ENCODE results near the gene MTREX.

The MTREX gene

DNA sequence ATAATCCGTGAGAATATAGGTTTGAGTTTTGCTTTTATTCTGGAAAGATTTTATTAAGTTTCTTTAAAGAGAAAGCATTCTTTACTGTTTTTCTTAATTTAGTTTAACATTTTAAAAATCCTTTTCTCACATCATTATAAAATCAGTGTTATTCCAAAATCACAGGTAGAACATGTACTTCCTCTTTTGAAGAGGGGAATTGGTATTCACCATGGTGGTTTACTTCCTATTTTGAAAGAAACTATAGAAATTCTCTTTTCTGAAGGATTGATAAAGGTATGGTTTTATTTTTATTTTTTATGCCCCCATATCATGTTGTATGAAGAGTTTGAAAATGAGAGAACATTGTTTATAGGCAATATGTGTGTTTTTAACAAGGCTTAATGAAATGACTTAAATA lies 43.0 kb downstream of the MTREX start:
- Histone ChIP-seq H3K27me3 (replicated peaks) (no peaks in the 10 kb centered on the region), H3K4me3 (ENCODE audit: low read depth, low read length) (no peak overlapping the region), H3K27ac (no peak overlapping the region), H3K36me3 (replicated peaks) (peaks cover 59% of the 10 kb centered on the region)
- TF ChIP-seq, protein P1, sequence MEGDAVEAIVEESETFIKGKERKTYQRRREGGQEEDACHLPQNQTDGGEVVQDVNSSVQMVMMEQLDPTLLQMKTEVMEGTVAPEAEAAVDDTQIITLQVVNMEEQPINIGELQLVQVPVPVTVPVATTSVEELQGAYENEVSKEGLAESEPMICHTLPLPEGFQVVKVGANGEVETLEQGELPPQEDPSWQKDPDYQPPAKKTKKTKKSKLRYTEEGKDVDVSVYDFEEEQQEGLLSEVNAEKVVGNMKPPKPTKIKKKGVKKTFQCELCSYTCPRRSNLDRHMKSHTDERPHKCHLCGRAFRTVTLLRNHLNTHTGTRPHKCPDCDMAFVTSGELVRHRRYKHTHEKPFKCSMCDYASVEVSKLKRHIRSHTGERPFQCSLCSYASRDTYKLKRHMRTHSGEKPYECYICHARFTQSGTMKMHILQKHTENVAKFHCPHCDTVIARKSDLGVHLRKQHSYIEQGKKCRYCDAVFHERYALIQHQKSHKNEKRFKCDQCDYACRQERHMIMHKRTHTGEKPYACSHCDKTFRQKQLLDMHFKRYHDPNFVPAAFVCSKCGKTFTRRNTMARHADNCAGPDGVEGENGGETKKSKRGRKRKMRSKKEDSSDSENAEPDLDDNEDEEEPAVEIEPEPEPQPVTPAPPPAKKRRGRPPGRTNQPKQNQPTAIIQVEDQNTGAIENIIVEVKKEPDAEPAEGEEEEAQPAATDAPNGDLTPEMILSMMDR (IDR thresholded peaks at IDR 0.05; ENCODE audit: low read depth, low read length, missing control alignments): no peak
- in situ Hi-C loops (cut with HindIII; ENCODE audit: low pct_ligation_motif_present, low sequenced_read_pairs): no loop called here
- DNase-seq: no peak

DNA sequence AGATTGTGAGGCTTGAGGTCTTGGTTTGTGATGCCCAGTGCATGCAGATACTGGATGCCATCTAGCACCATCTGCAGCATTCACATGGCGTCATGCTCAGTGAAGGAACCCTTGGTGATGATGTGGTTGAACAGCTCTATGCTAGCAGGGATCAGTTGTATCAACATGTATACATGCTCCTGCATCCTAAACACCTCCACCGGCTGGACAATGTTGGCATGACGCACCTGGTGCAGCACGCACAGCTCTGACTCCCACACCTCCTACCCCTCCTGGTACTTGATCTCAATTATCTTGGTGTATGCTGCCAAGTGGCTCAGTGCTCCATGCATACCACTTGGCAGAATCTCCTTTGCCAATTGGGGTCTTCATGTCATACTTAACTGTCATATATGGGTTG lies 49.1 kb downstream of the MTREX start:
- in situ Hi-C loops (cut with HindIII; ENCODE audit: low pct_ligation_motif_present, low sequenced_read_pairs): no loop called here
- TF ChIP-seq, protein P1 (IDR thresholded peaks at IDR 0.05; ENCODE audit: low read depth, low read length, missing control alignments): no peak
- Histone ChIP-seq H3K27ac (no peak overlapping the region), H3K27me3 (replicated peaks) (no peaks in the 10 kb centered on the region), H3K4me3 (ENCODE audit: low read depth, low read length) (no peak overlapping the region), H3K36me3 (replicated peaks) (peaks cover 44% of the 10 kb centered on the region)
- no peak for DNase-seq

DNA sequence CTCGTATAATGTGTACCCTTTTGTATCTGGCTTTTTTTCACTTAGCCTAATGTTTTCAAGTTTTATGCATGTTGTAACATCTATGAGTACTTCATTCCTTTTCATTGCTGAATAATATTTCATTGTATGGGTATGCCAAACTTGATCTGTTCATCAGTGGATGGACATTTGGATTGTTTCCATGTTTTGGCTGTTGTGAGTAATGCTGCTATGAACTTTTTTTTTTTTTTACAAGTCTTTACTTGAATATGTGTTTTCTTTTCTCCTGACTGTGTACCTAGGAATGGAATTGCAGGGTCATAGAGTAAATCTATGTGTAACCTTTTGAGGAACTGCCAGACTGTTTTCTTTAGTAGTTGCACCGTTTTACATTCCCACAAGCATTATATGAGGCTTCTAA lies 52.4 kb downstream of the MTREX start:
- in situ Hi-C loops (cut with HindIII; ENCODE audit: low pct_ligation_motif_present, low sequenced_read_pairs): no loop called here
- Histone ChIP-seq H3K4me3 (ENCODE audit: low read depth, low read length) (no peak overlapping the region), H3K36me3 (replicated peaks) (peaks cover 21% of the 10 kb centered on the region), H3K27me3 (replicated peaks) (no peaks in the 10 kb centered on the region), H3K27ac (no peak overlapping the region)
- TF ChIP-seq, protein P1 (IDR thresholded peaks at IDR 0.05; ENCODE audit: low read depth, low read length, missing control alignments): no peak
- no peak for DNase-seq

DNA sequence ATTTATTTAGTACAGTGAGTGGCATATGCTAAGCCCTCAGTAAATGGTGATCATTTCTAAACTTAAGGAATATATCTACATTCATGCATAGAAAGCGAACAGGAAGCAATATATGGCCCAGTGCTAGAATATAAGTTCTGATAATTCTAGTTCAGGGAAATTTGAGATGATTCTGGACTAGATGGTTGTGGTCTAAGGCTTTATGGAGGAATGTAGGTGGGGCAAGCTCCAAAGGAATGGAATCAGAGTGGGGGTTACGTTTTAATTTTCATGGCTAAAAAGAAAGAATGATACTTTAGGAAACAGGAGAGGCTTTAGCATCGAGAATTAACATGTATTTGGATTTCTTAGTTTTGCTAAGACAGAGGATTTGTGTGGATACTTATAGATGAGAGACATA lies 56.1 kb downstream of the MTREX start:
- no peak overlapping the region for H3K4me3 ChIP-seq (ENCODE audit: low read depth, low read length)
- no peaks in the 10 kb centered on the region for H3K27me3 ChIP-seq (replicated peaks)
- TF ChIP-seq, protein P1 (IDR thresholded peaks at IDR 0.05; ENCODE audit: low read depth, low read length, missing control alignments): no peak
- H3K36me3 ChIP-seq (replicated peaks): peaks cover 19% of the 10 kb centered on the region
- no peak for DNase-seq
- H3K27ac ChIP-seq: no peak overlapping the region
- in situ Hi-C loops (cut with HindIII; ENCODE audit: low pct_ligation_motif_present, low sequenced_read_pairs): no loop called here

DNA sequence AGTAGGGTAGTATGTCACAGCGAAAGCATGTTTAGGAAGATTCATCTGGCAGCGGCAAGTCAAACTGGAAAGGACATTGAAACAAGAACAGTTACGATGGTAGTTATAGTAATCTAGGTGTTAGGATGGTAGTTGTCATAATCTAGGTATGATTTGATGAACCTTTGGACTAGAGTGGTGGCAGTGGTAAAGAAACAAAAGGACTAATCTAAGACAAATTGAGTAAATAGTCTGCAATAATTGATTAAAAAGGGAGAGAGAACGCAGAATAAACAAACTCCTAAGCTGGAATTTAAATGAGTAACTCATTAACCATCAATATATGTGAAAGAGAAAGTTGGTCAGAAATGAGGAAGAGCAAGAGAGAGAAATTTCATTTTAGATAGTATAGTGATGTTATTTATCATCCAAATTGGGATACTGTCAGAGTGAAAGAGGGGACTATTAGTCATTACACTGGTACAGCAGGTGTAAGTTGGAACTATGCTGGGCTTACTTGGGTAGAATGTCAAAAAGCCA lies 56.8 kb downstream of the MTREX start:
- H3K27ac ChIP-seq: no peak overlapping the region
- DNase-seq: no peak
- no peaks in the 10 kb centered on the region for H3K27me3 ChIP-seq (replicated peaks)
- no peak overlapping the region for H3K4me3 ChIP-seq (ENCODE audit: low read depth, low read length)
- TF ChIP-seq, protein P1 (IDR thresholded peaks at IDR 0.05; ENCODE audit: low read depth, low read length, missing control alignments): no peak
- in situ Hi-C loops (cut with HindIII; ENCODE audit: low pct_ligation_motif_present, low sequenced_read_pairs): no loop called here
- H3K36me3 ChIP-seq (replicated peaks): peaks cover 12% of the 10 kb centered on the region

DNA sequence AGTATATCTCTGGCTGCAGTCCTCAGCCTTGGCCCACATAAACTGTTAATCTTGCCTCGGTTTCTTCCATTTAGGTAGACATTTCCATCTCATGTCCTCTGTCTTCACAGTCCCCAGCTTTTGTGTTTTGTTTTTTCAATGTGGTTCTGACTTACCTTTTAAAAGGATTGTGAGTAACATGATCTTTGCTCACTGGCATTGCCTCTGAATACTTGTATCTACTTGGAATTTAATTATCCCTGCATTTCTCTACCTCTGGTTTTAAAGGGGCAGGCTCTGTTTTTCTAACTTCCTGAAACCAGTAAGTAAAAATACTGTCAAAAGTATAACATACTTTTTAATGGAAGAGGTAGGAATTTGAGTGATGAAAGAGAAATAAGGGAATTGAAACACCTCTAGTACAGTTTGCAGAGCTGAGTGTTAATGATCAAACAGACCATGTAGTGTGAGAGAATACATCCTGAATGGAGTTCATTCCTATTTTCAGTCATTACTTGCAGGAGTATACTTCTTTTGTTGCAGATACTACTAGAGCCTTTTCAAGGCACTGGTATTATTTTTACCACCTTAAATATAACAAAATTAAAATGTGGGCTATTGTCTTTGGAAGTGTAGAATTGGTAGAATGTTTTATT lies 62.6 kb downstream of the MTREX start:
- no peak overlapping the region for H3K4me3 ChIP-seq (ENCODE audit: low read depth, low read length)
- H3K27me3 ChIP-seq (replicated peaks): no peaks in the 10 kb centered on the region
- H3K27ac ChIP-seq: no peak overlapping the region
- no peak for DNase-seq
- in situ Hi-C loops (cut with HindIII; ENCODE audit: low pct_ligation_motif_present, low sequenced_read_pairs): no loop called here
- TF ChIP-seq, protein P1 (IDR thresholded peaks at IDR 0.05; ENCODE audit: low read depth, low read length, missing control alignments): no peak
- H3K36me3 ChIP-seq (replicated peaks): peaks cover 9% of the 10 kb centered on the region
